ENCODE data around the gene MACROH2A2.
"Not testable (repeated sequence)": the region's sequence is repeated elsewhere in the genome, so short reads cannot be mapped to it uniquely, and the experiment has no call there.

Gene MACROH2A2

DNA sequence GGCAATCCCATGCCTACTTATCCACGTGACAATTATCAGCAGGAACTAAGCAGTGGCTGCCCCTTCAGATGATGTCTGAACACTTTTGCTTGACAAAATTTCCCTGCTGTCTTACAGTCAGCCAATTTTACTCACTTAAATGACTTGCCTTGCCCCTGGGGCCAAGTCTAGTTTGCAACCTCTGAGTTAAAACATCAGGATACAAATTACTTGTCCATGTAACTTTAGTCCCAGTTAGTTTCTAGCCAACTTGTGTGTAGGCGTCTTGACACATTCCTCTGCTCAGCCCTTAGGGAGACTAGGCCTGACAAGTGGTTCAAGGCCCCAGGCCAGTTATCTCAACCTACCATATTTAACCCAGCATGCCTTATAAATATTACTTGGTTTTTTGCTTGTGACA lies 105.5 kb downstream of the MACROH2A2 start:
- TF ChIP-seq, protein P1, sequence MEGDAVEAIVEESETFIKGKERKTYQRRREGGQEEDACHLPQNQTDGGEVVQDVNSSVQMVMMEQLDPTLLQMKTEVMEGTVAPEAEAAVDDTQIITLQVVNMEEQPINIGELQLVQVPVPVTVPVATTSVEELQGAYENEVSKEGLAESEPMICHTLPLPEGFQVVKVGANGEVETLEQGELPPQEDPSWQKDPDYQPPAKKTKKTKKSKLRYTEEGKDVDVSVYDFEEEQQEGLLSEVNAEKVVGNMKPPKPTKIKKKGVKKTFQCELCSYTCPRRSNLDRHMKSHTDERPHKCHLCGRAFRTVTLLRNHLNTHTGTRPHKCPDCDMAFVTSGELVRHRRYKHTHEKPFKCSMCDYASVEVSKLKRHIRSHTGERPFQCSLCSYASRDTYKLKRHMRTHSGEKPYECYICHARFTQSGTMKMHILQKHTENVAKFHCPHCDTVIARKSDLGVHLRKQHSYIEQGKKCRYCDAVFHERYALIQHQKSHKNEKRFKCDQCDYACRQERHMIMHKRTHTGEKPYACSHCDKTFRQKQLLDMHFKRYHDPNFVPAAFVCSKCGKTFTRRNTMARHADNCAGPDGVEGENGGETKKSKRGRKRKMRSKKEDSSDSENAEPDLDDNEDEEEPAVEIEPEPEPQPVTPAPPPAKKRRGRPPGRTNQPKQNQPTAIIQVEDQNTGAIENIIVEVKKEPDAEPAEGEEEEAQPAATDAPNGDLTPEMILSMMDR (IDR thresholded peaks at IDR 0.05; ENCODE audit: low read depth, low read length): no peak
- H3K4me3 ChIP-seq (ENCODE audit: low read depth, low read length): no peak overlapping the region

DNA sequence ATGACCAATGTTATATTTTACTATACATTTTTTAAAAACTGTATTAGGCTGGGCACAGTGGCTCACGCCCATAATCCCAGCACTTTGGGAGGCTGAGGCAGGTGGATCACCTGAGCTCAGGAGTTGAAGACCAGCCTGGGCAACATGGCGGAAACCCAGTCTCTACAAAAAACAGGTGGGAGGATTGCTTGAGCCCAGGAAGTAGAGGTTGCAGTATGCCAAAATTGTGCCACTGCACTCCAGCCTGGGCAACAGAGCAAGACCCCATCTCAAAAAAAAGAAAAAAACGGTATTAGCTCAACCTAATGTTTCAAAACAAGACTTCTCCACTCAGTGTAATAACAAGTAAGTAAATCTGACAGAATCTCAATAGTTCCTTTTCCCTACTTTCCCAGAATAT lies 106.7 kb downstream of the MACROH2A2 start:
- not testable (repeated sequence) for H3K4me3 ChIP-seq (ENCODE audit: low read depth, low read length)

DNA sequence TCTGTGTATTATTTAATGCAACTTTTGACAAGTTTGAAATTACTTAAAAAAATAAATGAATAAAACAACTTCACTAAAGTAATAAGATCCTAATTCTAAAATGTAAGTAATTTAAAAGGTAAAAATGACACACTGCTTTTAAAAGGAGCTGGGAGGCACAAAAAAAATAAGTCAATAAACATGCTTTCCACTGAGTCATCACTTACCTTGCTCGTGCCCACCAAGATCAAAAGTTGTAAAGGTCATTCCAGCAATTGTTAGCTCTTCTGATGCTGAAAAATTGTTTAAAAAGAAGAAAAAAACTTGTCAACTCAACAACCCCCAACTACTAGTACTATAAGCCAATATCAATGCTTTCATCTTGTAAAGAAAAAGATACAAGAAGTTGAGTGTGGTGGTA lies 108.2 kb downstream of the MACROH2A2 start:
- H3K4me3 ChIP-seq (ENCODE audit: low read depth, low read length): no peak overlapping the region
- TF ChIP-seq, protein P1 (IDR thresholded peaks at IDR 0.05; ENCODE audit: low read depth, low read length): no peak
